RWPE2 (cell line): ENCODE results near the gene SAP30BP.
A peak's percentile ranks its signal among the peaks of the same experiment; 100 is the strongest.

Experiments
- ATAC-seq: fragments of 200-7000 bp; cut with Tn5 transposase; 3 replicates; pipeline ENCODE4 v1.9.1; 2021; ENCODE audit warnings: low read depth
- DNase-seq: peaks from one replicate; pipeline ENCODE4 v3.0.0-alpha.2; 2020; ENCODE audit warnings: low spot score
- H3K27ac ChIP-seq: fragments of 450-650 bp; 2 replicates; pipeline ENCODE4 v1.5.1; 2017; ENCODE audit warnings: mild to moderate bottlenecking; ENCODE audit not compliant: poor library complexity, severe bottlenecking
- H3K27me3 ChIP-seq: fragments of 250-450 bp; sonication (Bioruptor Pico); 2 replicates; pipeline ENCODE4 v1.5.1; 2021; ENCODE audit warnings: mild to moderate bottlenecking, moderate library complexity; ENCODE audit not compliant: insufficient read depth, poor library complexity, severe bottlenecking
- H3K36me3 ChIP-seq: fragments of 250-450 bp; sonication (Bioruptor Pico); 2 replicates; pipeline ENCODE4 v1.5.1; 2020; ENCODE audit warnings: low read depth, mild to moderate bottlenecking, moderate library complexity
- H3K4me1 ChIP-seq: fragments of 250-450 bp; sonication (Bioruptor Pico); 2 replicates; pipeline ENCODE4 v1.5.1; 2021; ENCODE audit warnings: mild to moderate bottlenecking, moderate library complexity; ENCODE audit not compliant: insufficient read depth, poor library complexity, severe bottlenecking
- H3K4me3 ChIP-seq: fragments of 250-450 bp; sonication (Bioruptor Pico); 2 replicates; pipeline ENCODE4 v1.5.1; 2021; ENCODE audit warnings: mild to moderate bottlenecking, moderate library complexity; ENCODE audit not compliant: severe bottlenecking
- H3K9me3 ChIP-seq: fragments of 250-450 bp; sonication (Bioruptor Pico); 2 replicates; pipeline ENCODE4 v1.5.1; 2021; ENCODE audit warnings: mild to moderate bottlenecking, moderate library complexity; ENCODE audit not compliant: severe bottlenecking
- TF ChIP-seq, protein P1 (sequence below): fragments of 450-650 bp; IDR thresholded peaks from one replicate; pipeline ENCODE4 v1.5.1; 2017; ENCODE audit warnings: mild to moderate bottlenecking, moderate library complexity; ENCODE audit not compliant: poor library complexity, severe bottlenecking

Gene SAP30BP

DNA sequence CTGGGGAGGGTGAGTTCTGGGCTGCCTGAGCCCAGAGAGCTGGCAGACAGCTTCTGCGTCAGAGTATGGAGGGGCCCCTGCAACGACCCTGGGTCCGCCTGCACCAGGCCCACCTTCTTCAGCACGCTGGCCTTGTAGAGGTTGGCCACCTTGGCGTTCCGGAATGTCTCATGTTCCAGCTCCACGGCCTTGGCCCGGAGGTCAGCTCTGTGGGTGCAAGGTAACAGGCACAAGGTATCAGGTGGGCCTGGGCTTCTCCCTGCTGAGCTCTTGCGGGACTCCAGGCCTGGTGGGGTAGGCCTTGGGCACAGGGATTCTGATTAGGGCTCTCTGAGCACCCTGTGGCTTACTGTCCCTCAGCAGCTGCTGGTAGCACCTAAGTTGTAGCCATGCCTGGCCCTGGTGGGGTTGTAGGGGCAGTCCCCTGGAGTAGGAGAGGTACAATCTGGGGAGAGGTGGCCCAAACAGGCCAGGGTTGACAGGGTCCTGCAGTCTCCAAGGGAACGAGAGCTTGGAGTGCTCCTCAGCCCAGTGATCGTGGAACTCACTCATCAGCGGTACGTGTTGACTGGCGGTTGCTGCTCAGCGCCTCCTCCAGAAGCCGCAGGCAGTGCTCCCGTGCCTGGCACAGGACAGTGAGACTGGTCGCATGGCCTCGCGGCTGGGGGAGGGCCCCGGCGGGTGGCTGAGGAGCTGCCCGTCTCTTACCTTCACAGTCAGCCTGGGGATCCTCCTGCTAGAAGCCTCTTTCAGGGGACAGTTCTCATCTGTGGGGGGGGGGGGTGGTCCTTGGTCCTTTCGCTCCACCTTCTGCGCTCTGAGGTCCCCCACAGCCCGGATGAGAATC is 36.8 kb upstream of the SAP30BP start:
- Histone ChIP-seq H3K36me3 (peaks cover 18% of the 10 kb centered on the region; the same call in 1 of the 2 replicates), H3K4me1 (peaks cover 3% of the 10 kb centered on the region), H3K27ac (no peak overlapping the region), H3K4me3 (no peak overlapping the region), H3K27me3 (no peaks in the 10 kb centered on the region), H3K9me3 (no peaks in the 10 kb centered on the region)
- no peak for ATAC-seq
- TF ChIP-seq, protein P1, sequence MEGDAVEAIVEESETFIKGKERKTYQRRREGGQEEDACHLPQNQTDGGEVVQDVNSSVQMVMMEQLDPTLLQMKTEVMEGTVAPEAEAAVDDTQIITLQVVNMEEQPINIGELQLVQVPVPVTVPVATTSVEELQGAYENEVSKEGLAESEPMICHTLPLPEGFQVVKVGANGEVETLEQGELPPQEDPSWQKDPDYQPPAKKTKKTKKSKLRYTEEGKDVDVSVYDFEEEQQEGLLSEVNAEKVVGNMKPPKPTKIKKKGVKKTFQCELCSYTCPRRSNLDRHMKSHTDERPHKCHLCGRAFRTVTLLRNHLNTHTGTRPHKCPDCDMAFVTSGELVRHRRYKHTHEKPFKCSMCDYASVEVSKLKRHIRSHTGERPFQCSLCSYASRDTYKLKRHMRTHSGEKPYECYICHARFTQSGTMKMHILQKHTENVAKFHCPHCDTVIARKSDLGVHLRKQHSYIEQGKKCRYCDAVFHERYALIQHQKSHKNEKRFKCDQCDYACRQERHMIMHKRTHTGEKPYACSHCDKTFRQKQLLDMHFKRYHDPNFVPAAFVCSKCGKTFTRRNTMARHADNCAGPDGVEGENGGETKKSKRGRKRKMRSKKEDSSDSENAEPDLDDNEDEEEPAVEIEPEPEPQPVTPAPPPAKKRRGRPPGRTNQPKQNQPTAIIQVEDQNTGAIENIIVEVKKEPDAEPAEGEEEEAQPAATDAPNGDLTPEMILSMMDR, result no peak
- DNase-seq, result no peak

DNA sequence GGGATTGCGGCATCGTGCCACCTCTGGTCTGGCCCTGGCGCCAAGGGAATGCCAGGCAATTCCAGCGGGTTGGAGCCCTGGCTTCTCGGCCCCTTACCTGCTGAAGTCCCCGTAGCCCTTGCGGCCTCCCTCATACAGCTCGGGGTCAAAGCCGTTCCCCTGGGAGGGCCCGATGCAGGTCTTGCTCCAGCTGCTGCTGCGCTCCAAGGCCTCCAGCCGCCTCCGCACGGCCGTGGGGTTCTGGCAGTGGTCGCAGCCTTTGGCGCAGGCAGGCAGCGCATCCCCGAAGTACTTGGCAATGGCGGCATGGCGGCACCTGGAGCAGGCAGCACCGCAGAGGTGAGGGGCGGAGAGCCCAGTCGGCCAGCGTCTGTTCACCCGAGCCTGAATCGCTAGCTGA is 35.8 kb upstream of the SAP30BP start:
- TF ChIP-seq, protein P1, result no peak
- Histone ChIP-seq H3K4me3 (no peak overlapping the region), H3K27me3 (no peaks in the 10 kb centered on the region), H3K36me3 (peaks cover 18% of the 10 kb centered on the region; the same call in 1 of the 2 replicates), H3K27ac (no peak overlapping the region), H3K4me1 (peaks cover 3% of the 10 kb centered on the region), H3K9me3 (no peaks in the 10 kb centered on the region)
- DNase-seq (no peak), ATAC-seq (no peak)

GRCh38 chr17:75632428-75632827 is 34.7 kb upstream of the SAP30BP start:
- DNase-seq (no peak), ATAC-seq (no peak)
- H3K4me3 ChIP-seq, result no peak overlapping the region
- TF ChIP-seq, protein P1, result no peak
- peaks cover 3% of the 10 kb centered on the region for H3K4me1 ChIP-seq
- no peak overlapping the region for H3K27ac ChIP-seq
- no peaks in the 10 kb centered on the region for H3K9me3 ChIP-seq
- peaks cover 13% of the 10 kb centered on the region; the same call in 1 of the 2 replicates for H3K36me3 ChIP-seq
- no peaks in the 10 kb centered on the region for H3K27me3 ChIP-seq

DNA sequence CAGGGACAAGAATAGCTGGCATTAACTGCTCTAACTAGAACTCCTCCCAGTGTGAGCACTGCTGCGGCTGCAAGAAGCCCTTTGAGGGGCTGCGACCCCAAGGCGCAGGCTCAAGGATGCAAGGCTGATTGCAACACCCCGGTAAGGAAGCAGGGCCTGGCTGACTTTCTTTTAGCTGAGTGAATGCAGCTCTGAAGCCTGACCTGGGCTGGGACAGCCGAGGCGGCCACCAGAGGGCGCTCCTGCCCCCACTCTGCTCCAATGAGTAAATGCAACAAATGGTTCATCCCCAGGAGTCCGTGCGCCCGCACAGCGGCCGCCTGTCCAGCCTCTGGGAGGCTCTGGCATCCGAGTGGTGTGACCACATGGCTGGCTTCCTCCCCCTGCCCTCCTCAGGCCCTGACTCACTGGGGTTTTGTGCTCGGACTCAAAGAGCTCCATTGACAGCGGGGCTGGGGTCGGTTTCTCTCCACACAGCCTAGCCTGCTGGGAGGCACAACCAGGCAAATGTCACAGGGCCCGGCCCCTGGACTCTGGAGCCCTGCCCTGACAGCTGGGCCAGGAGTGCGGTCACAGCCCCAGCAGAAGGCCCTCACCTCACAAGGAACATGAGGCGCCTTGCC is 34.2 kb upstream of the SAP30BP start, which contains the start of gene SMIM5:
TSS of gene SMIM5 (plus strand) at position 572 of the 623 bp plus-strand sequence. CDS start 6,768 bp downstream, outside the sequence.
- no peak for DNase-seq
- TF ChIP-seq, protein P1, result peak; percentile 82
- peak; percentile 68 for ATAC-seq
- peak within 1 kb of the TSS; percentile 34 for H3K27ac ChIP-seq
- H3K9me3 ChIP-seq, result no peaks in the 10 kb centered on the region
- H3K4me3 ChIP-seq, result no peak within 1 kb of the TSS
- peaks cover 3% of the 10 kb centered on the region for H3K4me1 ChIP-seq
- no peaks in the 10 kb centered on the region for H3K27me3 ChIP-seq
- peaks cover 13% of the 10 kb centered on the region; the same call in 1 of the 2 replicates for H3K36me3 ChIP-seq
